OCI-LY7 (cell line): ENCODE data around the gene RHBDL1. TPM values are rescaled to one million over a fixed set of nuclear protein-coding genes. Genes with fewer than 3 reads are reported as not detected.

Source experiments
- BruUV-seq: library from RNA; stranded (reverse); fragments of 400-500 nt; replicated peaks from 2 replicates; lab custom pipeline; 2021; lab: Mats Ljungman, UMichigan
- CTCF ChIA-PET: fragments of 300-600 bp; sonication (Branson Sonifier 250); formaldehyde crosslinking; loops from one replicate; lab custom pipeline; 2022; ENCODE audit warnings: antibody characterized with exemption; ENCODE audit not compliant: unreplicated experiment; lab: Charles Lee
- POLR2A ChIA-PET: fragments of 300-600 bp; sonication (Branson Sonifier 250); formaldehyde crosslinking; loops from one replicate; lab custom pipeline; 2022; ENCODE audit warnings: antibody characterized with exemption; lab: Charles Lee
- DNase-seq: peaks from one replicate; pipeline ENCODE4 v3.0.0-alpha.2; 2015; ENCODE audit warnings: low spot score
- H2AFZ ChIP-seq: fragments of 200-600 bp; sonication (generic), shearing (Covaris generic); 2 replicates; pipeline ENCODE4 v1.6.1; 2014; ENCODE audit warnings: mild to moderate bottlenecking, antibody characterized with exemption, low read length, moderate library complexity
- H3K27ac ChIP-seq: fragments of 200-600 bp; sonication (generic); 2 replicates; pipeline ENCODE4 v1.5.1; 2014; ENCODE audit warnings: mixed run types, low read depth, mild to moderate bottlenecking, moderate library complexity, low read length, inconsistent platforms; ENCODE audit not compliant: poor library complexity, severe bottlenecking
- H3K36me3 ChIP-seq: fragments of 200-600 bp; sonication (generic); 2 replicates; pipeline ENCODE4 v1.6.1; 2014; ENCODE audit warnings: mild to moderate bottlenecking, antibody characterized with exemption, low read length, moderate library complexity, mixed read lengths; ENCODE audit not compliant: insufficient read depth
- H3K4me1 ChIP-seq: fragments of 200-600 bp; sonication (generic); 2 replicates; pipeline ENCODE4 v1.5.1; 2014; ENCODE audit warnings: mild to moderate bottlenecking, low read length; ENCODE audit not compliant: insufficient read depth, poor library complexity, severe bottlenecking
- H3K4me2 ChIP-seq: fragments of 200-600 bp; sonication (generic); 2 replicates; pipeline ENCODE4 v1.6.1; 2014; ENCODE audit warnings: mild to moderate bottlenecking, low read length
- H3K4me3 ChIP-seq: fragments of 200-600 bp; sonication (generic); 2 replicates; pipeline ENCODE4 v1.5.1; 2014; ENCODE audit warnings: mild to moderate bottlenecking, low read depth, low read length; ENCODE audit not compliant: poor library complexity, severe bottlenecking
- H3K79me2 ChIP-seq: fragments of 200-600 bp; sonication (generic); 2 replicates; pipeline ENCODE4 v1.6.1; 2016; ENCODE audit warnings: low read depth, mild to moderate bottlenecking, low read length, moderate library complexity, mixed read lengths; ENCODE audit not compliant: insufficient read depth
- H3K9me2 ChIP-seq: fragments of 200-600 bp; sonication (generic); 2 replicates; pipeline ENCODE4 v1.6.1; 2016; ENCODE audit warnings: mild to moderate bottlenecking, low read length, mixed read lengths; ENCODE audit not compliant: insufficient read depth
- H3K9me3 ChIP-seq: fragments of 200-600 bp; sonication (generic); 2 replicates; pipeline ENCODE4 v1.6.1; 2014; ENCODE audit warnings: mild to moderate bottlenecking, mixed run types, low read length, mixed read lengths
- H4K20me1 ChIP-seq: fragments of 200-600 bp; sonication (generic); 2 replicates; pipeline ENCODE4 v1.6.1; 2014; ENCODE audit warnings: mild to moderate bottlenecking, antibody characterized with exemption, low read length, moderate library complexity, mixed read lengths; ENCODE audit not compliant: insufficient read depth
- CTCF ChIP-seq: fragments of 200-600 bp; sonication (generic); conservative IDR thresholded peaks from 2 replicates; pipeline ENCODE4 v1.5.1; 2014; ENCODE audit warnings: mild to moderate bottlenecking, antibody characterized with exemption, low read length, moderate library complexity, mixed read lengths
- EZH2phosphoT487 ChIP-seq: fragments of 200-600 bp; sonication (generic); IDR thresholded peaks from 2 replicates; pipeline ENCODE4 v1.6.1; 2018; ENCODE audit warnings: low read depth, borderline replicate concordance, mild to moderate bottlenecking, mixed run types, antibody characterized with exemption, low read length, moderate library complexity, mixed read lengths
- intact Hi-C: fragments of 100-400 bp; cut with micrococcal nuclease; formaldehyde crosslinking; loops from one replicate; pipeline ENCODE4 v1.10.0; 2022; ENCODE audit not compliant: unreplicated experiment
- total RNA-seq, 2 experiments: library from RNA; depleted of rRNA in 1 of 2; stranded (reverse); fragments of >200 nt in 1 of 2; shearing (Covaris generic) in 1 of 2; gene quantifications; 2 replicates each; pipeline ENCODE4 v1.2.3, GENCODE V29; 2014 to 2022

The RHBDL1 gene
- total RNA-seq, 2 experiments from 2014 or later = 4.2 TPM

DNA sequence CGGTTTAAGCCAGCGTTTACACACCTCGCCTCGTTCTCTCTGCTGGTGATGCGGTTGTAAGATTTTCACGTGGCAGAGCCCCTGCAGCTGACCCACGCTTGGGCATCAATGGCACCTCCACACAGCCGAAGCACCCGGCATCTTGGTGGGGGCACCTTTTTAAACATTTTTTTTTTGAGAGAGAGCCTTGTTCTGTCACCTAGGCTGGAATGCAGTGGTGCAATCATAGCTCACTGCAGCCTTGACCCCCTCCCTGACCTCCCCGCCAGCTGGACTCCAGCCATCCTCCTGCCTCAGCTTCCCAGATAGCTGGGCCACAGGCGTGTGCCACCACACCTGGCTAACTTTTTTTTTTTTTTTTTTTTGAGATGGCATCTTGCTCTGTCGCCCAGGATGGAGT, 21.4 kb upstream of the RHBDL1 start:
- Histone ChIP-seq H3K4me1 (peaks cover 13% of the 10 kb centered on the region), H3K79me2 (peaks cover 4% of the 10 kb centered on the region; the same call in 1 of the 2 replicates), H4K20me1 (no peaks in the 10 kb centered on the region), H3K36me3 (peaks cover 41% of the 10 kb centered on the region; the same call in 1 of the 2 replicates), H2AFZ (no peak overlapping the region), H3K9me2 (no peaks in the 10 kb centered on the region), H3K9me3 (no peaks in the 10 kb centered on the region), H3K27ac (no peak overlapping the region), H3K4me3 (no peak overlapping the region), H3K4me2 (no peak overlapping the region)
- intact Hi-C loops = no loop called here
- TF ChIP-seq EZH2phosphoT487 (no peak), CTCF (no peak)
- no TSS peak for BruUV-seq
- DNase-seq = no peak
- POLR2A ChIA-PET = no interaction called here
- CTCF ChIA-PET = no interaction called here

- ChIA-PET POLR2A (no interaction called here), CTCF (no interaction called here)
- H3K9me3 ChIP-seq = no peaks in the 10 kb centered on the region
- intact Hi-C loops = no loop called here
- TF ChIP-seq CTCF = no peak
- TF ChIP-seq EZH2phosphoT487 = no peak
- no peak overlapping the region for H2AFZ ChIP-seq
- no peak overlapping the region for H3K4me2 ChIP-seq
- H3K36me3 ChIP-seq = peaks cover 46% of the 10 kb centered on the region; the same call in 1 of the 2 replicates
- H3K9me2 ChIP-seq = no peaks in the 10 kb centered on the region
- H3K4me3 ChIP-seq = no peak overlapping the region
- DNase-seq = no peak
- no peak overlapping the region for H3K27ac ChIP-seq
- H4K20me1 ChIP-seq = no peaks in the 10 kb centered on the region
- H3K79me2 ChIP-seq = no peaks in the 10 kb centered on the region
- BruUV-seq = no TSS peak
- peaks cover 6% of the 10 kb centered on the region for H3K4me1 ChIP-seq
These were observed 18.0 kb upstream of the RHBDL1 start for GRCh38 chr16:657487-657886.

- POLR2A ChIA-PET = no interaction called here
- Histone ChIP-seq H3K36me3 (peaks cover 43% of the 10 kb centered on the region; the same call in 1 of the 2 replicates), H3K79me2 (no peaks in the 10 kb centered on the region), H2AFZ (no peak overlapping the region), H3K9me2 (no peaks in the 10 kb centered on the region), H3K4me3 (no peak overlapping the region), H3K4me1 (peaks cover 6% of the 10 kb centered on the region), H3K9me3 (no peaks in the 10 kb centered on the region), H3K27ac (no peak overlapping the region), H4K20me1 (no peaks in the 10 kb centered on the region), H3K4me2 (no peak overlapping the region)
- BruUV-seq = no TSS peak
- no peak for TF ChIP-seq CTCF
- TF ChIP-seq EZH2phosphoT487 = no peak
- no peak for DNase-seq
- intact Hi-C loops = no loop called here
- CTCF ChIA-PET = no interaction called here
These were observed 16.5 kb upstream of the RHBDL1 start for GRCh38 chr16:658679-659571.
